GM19397 (cell line): ENCODE data around the gene ZG16.

Experiments
- ATAC-seq: cut with Tn5 transposase; IDR thresholded peaks from one replicate; pipeline ENCODE4 v1.9.1; 2021; ENCODE audit warnings: mild to moderate bottlenecking, moderate library complexity; ENCODE audit not compliant: unreplicated experiment

ZG16 gene

DNA sequence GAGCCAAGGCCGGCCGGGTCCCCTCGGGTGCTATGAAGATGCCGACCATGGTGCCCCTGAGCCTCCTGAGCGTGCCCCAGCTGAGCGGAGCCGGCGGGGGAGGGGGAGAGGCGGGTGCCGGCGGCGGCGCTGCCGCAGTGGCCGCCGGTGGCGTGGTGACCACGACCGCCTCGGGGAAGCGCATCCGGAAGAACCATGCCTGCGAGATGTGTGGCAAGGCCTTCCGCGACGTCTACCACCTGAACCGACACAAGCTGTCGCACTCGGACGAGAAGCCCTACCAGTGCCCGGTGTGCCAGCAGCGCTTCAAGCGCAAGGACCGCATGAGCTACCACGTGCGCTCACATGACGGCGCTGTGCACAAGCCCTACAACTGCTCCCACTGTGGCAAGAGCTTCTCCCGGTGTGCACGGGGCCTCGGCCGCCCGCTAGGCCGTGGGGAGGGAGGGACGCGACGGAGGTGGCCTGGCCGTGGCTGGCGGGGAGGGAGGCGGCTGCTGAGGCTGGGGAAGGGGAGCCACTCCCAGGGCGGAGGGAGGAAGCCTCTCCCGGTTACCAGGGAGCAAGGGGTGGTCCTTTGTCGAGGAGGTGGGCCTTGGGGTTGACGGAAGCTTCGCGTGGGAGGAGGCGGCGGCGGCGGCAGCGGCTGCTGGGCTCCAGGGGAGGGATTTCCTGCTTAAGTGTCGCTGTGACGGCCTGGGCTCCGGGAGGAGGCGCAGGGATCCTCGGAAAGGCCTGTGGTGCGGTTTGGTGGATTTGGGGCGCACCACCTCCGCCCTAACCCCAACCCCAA lies 29.6 kb downstream of the ZG16 start:
- ATAC-seq, result no peak

DNA sequence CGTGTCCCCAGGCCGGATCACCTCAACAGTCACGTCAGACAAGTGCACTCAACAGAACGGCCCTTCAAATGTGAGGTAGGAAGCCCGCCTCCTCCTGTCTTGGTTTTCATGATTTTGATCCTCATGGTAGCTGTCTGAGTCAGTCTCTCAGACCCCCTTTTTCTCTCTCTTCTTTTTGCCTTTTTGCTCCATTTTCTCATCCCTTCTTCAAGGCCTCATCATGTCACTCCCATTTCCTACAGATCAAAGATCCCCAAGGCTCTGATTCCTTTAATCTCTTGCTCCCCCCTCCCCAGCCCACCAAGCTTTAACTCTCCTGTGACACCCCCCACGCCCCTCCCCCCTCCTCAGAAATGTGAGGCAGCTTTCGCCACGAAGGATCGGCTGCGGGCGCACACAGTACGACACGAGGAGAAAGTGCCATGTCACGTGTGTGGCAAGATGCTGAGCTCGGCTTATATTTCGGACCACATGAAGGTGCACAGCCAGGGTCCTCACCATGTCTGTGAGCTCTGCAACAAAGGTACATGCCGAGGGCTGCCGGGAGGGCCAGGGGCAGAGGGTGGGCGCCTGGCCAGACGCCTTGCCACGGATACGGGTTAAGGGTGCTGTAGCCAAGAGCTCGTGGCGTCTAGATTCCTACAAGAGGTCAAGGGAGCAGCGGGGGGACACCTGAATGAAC lies 30.3 kb downstream of the ZG16 start:
- ATAC-seq, result no peak

GRCh38 chr16:29809031-29809747 lies 31.1 kb downstream of the ZG16 start:
- no peak for ATAC-seq

GRCh38 chr16:29809850-29810698 lies 32.0 kb downstream of the ZG16 start:
- no peak for ATAC-seq

DNA sequence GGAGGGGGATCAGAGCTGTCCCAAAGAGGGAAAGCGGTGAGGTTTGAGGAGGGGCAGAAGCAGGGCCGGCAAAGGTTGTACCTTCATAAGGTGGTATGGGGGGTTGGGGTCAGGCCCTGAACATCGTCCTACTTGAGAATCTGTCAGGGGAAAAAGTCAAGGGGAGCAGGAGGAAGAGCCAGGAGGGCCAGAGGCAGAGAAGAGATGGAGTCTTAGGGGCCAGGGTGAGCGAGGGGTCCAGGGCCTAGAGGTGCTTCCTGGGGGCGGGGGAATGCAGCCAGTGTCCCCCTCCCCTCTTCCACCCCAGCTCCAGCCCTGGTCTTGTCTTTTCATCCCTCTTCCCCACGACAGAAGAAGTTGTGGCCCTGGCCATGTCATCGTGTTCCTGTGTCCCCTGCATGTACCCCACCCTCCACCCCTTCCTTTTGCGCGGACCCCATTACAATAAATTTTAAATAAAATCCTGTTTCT lies 32.7 kb downstream of the ZG16 start:
- ATAC-seq, result no peak

DNA sequence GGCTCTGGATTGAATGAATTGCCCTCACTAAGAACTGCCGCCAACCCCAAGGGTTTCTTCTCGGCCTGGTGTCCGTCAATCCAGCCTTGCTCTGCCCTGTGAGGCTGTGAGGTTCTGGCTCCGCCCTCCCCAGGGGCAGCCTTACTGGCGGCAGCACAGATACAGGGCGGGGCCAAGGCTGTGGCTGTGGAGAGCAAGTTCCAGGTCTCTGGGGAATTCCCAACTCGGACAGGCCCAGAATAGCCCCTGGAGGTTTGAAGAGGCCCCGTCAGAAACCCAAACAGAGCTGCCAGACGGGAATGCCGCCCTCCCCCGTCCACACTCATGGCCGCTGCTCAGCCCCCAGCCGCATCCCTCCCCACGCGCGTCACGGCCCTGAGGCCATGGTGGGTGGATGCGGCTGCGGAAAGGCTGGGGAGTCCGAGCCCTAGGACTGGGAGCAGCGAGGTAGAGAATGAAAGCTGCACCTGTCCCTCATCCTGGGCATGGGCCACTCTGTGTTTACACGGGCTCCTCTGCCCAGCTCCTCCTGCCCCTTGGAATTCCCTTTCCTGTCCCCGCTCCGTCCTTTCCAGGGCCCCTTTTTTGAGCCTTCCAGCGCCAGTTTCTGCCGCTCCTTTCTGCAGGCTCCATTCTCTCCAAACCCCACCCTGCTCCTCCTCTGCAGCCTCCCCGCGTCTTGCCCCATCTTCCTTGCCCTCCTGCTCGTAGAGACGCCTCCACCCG lies 33.3 kb downstream of the ZG16 start:
- no peak for ATAC-seq

GRCh38 chr16:29811896-29812665 lies 34.0 kb downstream of the ZG16 start, which contains the start of gene PRRT2:
Gene PRRT2 (plus strand): TSS chr16:29812193. CDS start chr16:29813055, 862 bp downstream.
- ATAC-seq, result no peak

DNA sequence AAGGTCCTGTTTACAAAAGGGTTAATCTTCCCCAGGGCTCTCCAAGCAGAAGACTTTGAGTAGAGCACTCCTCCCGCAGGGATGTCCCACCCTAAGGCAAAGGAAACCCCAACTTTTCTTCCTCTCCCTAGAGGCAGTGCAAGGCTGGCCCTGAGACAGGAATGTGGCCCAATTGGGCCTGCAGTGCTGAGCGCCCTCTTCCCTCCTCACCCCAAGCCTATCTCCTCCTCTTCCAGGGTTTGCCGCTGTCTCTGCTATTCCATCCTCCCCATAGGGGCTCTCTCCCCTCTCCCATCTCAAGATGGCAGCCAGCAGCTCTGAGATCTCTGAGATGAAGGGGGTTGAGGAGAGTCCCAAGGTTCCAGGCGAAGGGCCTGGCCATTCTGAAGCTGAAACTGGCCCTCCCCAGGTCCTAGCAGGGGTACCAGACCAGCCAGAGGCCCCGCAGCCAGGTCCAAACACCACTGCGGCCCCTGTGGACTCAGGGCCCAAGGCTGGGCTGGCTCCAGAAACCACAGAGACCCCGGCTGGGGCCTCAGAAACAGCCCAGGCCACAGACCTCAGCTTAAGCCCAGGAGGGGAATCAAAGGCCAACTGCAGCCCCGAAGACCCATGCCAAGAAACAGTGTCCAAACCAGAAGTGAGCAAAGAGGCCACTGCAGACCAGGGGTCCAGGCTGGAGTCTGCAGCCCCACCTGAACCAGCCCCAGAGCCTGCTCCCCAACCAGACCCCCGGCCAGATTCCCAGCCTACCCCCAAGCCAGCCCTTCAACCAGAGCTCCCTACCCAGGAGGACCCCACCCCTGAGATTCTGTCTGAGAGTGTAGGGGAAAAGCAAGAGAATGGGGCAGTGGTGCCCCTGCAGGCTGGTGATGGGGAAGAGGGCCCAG lies 34.9 kb downstream of the ZG16 start:
- ATAC-seq, result no peak

- ATAC-seq, result no peak
Measured at GRCh38 chr16:29813644-29814562, 35.8 kb downstream of the ZG16 start.

DNA sequence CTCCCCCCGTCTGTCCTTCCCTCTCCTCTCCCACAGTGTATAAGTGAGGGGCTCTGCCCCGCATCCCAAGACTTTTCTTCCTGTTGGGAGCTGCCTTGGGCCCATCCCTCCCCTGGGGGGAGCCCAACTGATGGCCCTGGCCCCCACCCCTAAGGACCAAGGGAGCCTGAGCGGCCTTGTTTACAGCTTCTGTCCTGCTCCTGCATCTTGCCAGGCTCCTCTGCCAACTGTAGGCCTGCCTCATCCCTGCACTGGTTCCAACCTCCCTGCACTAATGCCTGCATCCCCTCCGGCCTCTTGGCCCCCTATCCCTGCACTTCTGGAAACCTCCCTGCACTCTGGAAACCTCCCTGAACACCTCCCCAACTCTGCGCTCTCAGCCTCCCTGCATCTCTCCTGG lies 36.5 kb downstream of the ZG16 start:
- ATAC-seq, result no peak

DNA sequence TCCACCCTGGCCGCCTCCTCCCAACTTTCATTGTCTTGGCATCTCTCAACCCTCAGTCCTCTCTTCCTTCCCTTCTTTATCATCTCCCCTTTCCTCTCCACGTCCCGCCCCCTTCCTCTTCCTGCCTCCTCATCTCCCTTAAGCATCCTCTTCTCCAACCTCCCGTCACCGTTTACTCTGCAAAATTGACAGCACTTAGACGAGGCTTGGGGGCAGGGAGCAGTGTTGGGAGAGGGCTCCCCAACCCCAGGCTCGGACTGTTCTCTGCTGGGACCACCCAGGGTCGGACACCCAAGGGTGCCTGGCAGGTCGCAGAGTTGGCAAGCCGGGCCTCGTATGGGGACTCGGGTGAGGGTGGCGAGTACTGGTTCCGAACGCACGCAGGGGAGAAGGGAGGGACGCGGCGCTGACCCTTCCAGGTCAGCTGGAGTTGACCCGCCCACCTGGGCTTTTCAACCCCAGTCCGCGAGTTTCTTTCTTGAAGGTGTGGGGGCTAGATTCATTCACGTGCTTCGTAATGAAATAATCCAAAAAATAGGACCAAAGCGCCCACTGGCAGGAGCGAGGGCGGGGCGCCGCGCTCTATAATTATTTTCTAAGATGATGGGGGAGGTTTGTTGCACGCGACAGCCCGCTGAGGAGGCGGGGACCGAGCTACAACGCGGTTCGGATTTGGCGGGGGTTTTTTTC lies 37.1 kb downstream of the ZG16 start:
- ATAC-seq, result no peak

DNA sequence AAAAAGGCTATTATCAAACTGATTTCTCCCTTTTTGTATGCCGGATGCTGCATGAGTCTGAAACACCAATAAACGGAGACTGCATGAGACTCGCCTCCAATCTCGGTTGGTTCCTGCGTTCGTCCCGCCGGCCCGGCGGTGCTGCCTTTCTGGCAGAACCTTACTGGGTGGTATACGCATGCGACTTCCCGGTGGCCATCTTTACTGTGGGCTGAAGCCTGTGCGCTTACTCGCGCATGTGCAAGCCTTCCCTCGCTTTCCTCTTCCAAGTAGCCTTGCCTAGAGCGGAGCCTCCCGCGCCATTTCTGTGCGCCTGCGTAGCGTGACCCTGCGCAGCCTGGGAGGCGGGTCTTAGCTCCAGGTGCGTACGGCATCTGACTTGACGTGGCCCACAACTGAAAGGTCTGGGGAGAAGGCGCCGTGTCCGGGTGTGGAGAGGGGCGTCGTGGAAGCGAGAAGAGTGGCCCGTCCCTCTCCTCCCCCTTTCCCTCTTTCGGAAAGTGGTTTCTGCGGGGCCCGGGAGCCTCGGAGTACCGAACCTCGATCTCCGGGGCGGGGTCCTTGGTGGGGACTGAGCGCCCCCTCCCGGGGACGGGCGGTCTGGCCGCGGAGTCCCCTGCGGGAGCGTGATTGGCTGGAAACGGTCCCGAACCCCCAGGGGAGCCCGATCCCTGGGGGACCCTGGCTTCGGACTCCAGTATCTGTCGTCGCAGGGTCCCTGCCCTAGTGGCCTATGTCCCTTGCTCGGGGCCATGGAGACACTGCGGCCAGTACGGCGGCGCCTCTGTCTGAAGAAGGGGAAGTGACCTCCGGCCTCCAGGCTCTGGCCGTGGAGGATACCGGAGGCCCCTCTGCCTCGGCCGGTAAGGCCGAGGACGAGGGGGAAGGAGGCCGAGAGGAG lies 38.0 kb downstream of the ZG16 start, which contains the start of gene PAGR1:
TSS of gene PAGR1 (plus strand) at position 360 of the 901 bp plus-strand sequence. CDS start at position 734, 374 bp downstream.
- peak; percentile 59 for ATAC-seq

DNA sequence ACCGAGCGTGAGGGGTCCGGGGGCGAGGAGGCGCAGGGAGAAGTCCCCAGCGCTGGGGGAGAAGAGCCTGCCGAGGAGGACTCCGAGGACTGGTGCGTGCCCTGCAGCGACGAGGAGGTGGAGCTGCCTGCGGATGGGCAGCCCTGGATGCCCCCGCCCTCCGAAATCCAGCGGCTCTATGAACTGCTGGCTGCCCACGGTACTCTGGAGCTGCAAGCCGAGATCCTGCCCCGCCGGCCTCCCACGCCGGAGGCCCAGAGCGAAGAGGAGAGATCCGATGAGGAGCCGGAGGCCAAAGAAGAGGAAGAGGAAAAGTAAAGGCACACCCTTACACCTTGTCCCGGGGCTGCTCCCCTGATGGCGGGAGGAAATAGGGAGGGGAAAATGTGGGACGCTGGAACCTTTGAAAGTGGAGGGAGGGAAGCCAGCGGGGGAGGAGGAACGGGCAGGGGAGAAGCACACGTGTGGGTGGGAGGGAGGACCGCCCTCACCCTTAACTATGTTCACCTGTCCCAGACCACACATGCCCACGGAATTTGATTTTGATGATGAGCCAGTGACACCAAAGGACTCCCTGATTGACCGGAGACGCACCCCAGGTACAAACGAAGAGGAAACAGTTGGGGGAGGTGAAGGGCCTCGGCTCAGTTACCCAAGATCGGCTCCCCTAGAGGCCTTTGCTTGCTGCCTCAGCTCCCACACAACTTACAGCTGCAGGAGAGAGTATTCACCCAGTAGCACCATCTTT lies 38.8 kb downstream of the ZG16 start:
- peak; percentile 3 for ATAC-seq

- ATAC-seq, result no peak
Measured at GRCh38 chr16:29818082-29818481, 40.0 kb downstream of the ZG16 start.

- ATAC-seq, result no peak
Measured at GRCh38 chr16:29819506-29819905, 41.5 kb downstream of the ZG16 start.
